ENCODE data around the gene CCDC106. TPM values are rescaled to one million over a fixed set of nuclear protein-coding genes. Genes with fewer than 3 reads are reported as not detected.

Gene CCDC106
- total RNA-seq, 1 experiment from 2014 or later, result 17.4 TPM

- Mint-ChIP-seq H3K27me3 (ENCODE audit: insufficient read depth, unreplicated experiment) (no peaks in the 10 kb centered on the region), H3K4me1 (ENCODE audit: low read depth, unreplicated experiment) (peaks cover 28% of the 10 kb centered on the region), H3K36me3 (ENCODE audit: insufficient read depth, unreplicated experiment) (peaks cover 80% of the 10 kb centered on the region), H3K9me3 (ENCODE audit: unreplicated experiment) (no peaks in the 10 kb centered on the region), H3K4me3 (ENCODE audit: unreplicated experiment) (no peak overlapping the region), H3K27ac (ENCODE audit: unreplicated experiment) (no peak overlapping the region)
- no TSS peak for BruUV-seq (replicated peaks)
- no peak for TF ChIP-seq CTCF (IDR thresholded peaks at IDR 0.05; ENCODE audit: insufficient read depth in 1 of 2, low read depth in 1 of 2, low read length in 1 of 2, severe bottlenecking in 1 of 2, unreplicated experiment in 1 of 2)
- POLR2A ChIA-PET, result no interaction called here
- intact Hi-C loops (cut with micrococcal nuclease; ENCODE audit: unreplicated experiment), result no loop called here
- Histone ChIP-seq H3K4me3 (ENCODE audit: low read depth, low read length) (no peak overlapping the region), H3K9me3 (no peaks in the 10 kb centered on the region), H3K36me3 (ENCODE audit: control insufficient read depth, insufficient read depth, low read length) (peaks cover 6% of the 10 kb centered on the region; the same call in 1 of the 2 replicates), H3K27me3 (replicated peaks; ENCODE audit: control insufficient read depth, insufficient read depth, low read length) (no peaks in the 10 kb centered on the region), H3K4me1 (peaks cover 44% of the 10 kb centered on the region)
- CTCF ChIA-PET, result no interaction called here
- no peak for DNase-seq
Observed at GRCh38 chr19:55680339-55681130, 32.5 kb downstream of the CCDC106 start.

GRCh38 chr19:55681131-55682092 lies 33.4 kb downstream of the CCDC106 start:
- Histone ChIP-seq H3K4me1 (peaks cover 38% of the 10 kb centered on the region), H3K4me3 (ENCODE audit: low read depth, low read length) (no peak overlapping the region), H3K27me3 (replicated peaks; ENCODE audit: control insufficient read depth, insufficient read depth, low read length) (no peaks in the 10 kb centered on the region), H3K36me3 (ENCODE audit: control insufficient read depth, insufficient read depth, low read length) (peaks cover 6% of the 10 kb centered on the region; the same call in 1 of the 2 replicates), H3K9me3 (no peaks in the 10 kb centered on the region)
- DNase-seq, result no peak
- H3K27me3 Mint-ChIP-seq (ENCODE audit: insufficient read depth, unreplicated experiment), result no peaks in the 10 kb centered on the region
- CTCF ChIA-PET, result no interaction called here
- H3K27ac Mint-ChIP-seq (ENCODE audit: unreplicated experiment), result no peak overlapping the region
- no TSS peak for BruUV-seq (replicated peaks)
- POLR2A ChIA-PET, result no interaction called here
- H3K9me3 Mint-ChIP-seq (ENCODE audit: unreplicated experiment), result no peaks in the 10 kb centered on the region
- peaks cover 36% of the 10 kb centered on the region for H3K4me1 Mint-ChIP-seq (ENCODE audit: low read depth, unreplicated experiment)
- no peak overlapping the region for H3K4me3 Mint-ChIP-seq (ENCODE audit: unreplicated experiment)
- no peak for TF ChIP-seq CTCF (IDR thresholded peaks at IDR 0.05; ENCODE audit: insufficient read depth in 1 of 2, low read depth in 1 of 2, low read length in 1 of 2, severe bottlenecking in 1 of 2, unreplicated experiment in 1 of 2)
- peaks cover 83% of the 10 kb centered on the region for H3K36me3 Mint-ChIP-seq (ENCODE audit: insufficient read depth, unreplicated experiment)
- intact Hi-C loops (cut with micrococcal nuclease; ENCODE audit: unreplicated experiment), result no loop called here
